ENCODE data around the gene SRA1.
A peak's percentile ranks its signal among the peaks of the same experiment; 100 is the strongest.
"Not testable (repeated sequence)": the region's sequence is repeated elsewhere in the genome, so short reads cannot be mapped to it uniquely, and the experiment has no call there.

SRA1 gene

GRCh38 chr5:140557136-140557805, at the start of gene SRA1:
SRA1 (minus strand) TSS chr5:140557473; CDS start chr5:140557452, 21 bp downstream.
- DNase-seq = peak; percentile 58 to 80

- no peak for DNase-seq
These were observed 49.8 kb upstream of the SRA1 start for GRCh38 chr5:140607031-140607430.

DNA sequence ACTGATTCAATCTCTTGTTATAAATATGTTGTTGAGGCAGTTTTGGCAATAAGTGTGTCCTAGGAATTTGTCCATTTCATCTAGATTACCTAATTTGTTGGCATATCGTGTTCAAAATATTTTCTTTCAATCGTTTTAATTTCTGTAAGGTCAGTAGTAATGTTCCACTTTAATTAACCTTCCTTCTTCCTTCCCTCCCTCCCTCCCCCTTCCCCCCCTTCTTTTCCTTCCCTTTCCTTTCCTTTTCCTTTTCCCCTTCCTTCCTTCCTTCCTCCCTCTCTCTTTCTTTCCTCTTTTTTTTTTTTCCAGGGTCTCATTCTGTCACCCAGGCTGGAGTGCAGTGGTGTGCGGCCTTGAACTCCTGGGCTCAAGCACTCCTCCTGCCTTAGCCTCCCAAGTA, 48.6 kb upstream of the SRA1 start:
- DNase-seq = no peak

GRCh38 chr5:140603734-140604133, 46.5 kb upstream of the SRA1 start:
- DNase-seq = no peak

DNA sequence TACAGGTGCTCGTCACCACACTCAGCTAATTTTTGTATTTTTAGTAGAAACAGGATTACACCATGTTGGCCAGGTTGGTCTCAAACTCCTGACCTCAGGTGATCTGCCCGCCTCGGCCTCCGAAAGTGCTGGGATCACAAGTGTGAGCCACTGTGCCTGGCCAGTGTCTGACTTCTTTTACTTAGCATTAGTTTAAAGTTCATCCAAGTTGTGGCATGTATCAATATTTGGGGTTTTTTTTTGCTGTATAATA, 46.1 kb upstream of the SRA1 start:
- not testable (repeated sequence) for DNase-seq

DNA sequence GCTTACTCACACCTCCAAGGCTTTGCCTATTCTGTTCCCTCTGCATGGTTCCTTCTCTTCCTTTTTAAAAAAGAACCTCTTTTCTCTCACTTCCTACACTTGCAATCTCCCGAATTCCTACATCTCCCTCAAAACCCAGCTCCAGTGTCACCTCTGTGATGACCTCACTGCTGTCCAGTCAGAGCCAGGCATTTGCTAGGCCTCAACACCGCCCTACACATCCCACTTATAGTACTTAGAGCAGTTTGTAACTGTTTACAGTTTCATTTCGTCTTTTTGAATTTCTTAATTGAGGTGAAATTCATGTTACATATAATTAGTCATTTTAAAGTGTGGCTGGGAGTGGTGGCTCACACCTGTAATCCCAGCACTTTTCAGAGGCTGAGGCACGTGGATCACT, 44.9 kb upstream of the SRA1 start:
- DNase-seq = no peak

- no peak for DNase-seq
These were observed 42.8 kb upstream of the SRA1 start for GRCh38 chr5:140600096-140600495.

DNA sequence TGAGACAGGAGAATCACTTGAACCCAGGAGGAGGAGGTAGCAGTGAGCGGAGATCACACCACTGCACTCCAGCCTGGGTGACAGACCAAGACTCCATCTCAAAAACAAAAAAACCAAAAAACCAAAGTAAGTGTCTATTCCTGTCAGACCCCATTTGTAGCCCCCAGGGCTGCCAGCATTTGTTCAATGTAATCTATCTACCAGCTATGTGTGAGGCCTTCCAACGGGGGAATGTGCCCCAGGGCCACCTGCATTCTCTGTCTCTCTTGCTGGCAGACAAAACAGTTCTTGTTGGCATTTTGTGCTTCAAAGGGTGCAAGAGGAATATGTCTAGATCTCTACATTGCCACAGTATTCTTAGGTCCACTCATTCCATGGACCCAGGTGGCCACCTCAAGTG, 41.6 kb upstream of the SRA1 start:
- no peak for DNase-seq

DNA sequence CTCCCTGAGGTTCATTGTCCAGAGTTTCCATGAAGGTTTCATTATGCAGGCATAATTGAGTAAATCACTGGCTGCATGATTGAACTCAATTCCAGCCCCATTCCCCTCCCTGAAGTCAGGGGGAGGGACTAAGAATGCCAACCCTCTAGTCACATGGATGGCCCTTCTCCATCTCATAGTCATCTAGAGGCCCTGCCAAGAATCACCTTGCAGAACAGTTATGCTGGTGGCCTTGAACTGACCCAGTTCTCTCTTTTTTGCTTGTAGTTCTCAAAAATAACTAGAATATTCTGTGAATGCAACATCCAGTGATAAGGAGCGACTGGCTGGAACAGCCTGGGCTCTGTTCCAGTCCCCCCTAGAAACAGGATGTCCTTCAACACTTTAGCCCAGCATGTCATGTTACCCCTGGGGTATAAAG, 39.1 kb upstream of the SRA1 start:
- no peak for DNase-seq

DNA sequence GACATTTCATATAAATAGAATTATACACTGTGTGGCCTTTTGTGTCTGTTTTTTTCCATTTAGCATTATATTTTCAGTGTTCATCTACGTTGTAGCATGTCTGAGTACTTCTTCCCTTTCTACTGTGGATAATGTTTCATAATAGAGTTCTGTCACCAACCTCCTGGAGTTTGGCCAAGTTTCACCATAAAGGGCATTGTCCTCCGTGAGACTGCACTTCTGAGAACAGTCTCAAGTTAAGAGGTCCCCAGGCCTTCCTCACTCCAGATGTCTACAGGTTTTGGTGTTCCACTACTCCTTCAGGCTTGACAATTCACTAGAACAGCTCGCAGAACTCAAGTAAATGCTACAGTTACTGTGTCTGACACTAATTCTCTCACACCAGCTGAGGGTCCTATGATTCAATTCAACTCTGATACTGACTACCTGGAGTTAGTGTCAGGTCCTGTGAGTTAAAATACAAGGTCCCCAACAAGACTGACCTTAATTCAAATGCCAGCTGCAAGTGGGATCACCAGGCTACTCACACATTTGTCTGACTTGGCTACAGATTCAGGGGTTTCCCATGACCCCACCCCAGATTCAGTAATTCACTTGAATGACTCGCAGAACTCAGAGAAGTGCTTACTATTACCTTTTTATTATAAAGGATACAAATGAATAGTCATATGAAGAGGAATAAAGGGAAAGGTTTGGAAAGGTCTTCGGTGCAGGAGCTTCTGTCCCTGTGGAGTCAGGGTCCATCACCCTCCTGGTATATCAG, 38.4 kb upstream of the SRA1 start:
- DNase-seq = peak; percentile 42 to 56

DNA sequence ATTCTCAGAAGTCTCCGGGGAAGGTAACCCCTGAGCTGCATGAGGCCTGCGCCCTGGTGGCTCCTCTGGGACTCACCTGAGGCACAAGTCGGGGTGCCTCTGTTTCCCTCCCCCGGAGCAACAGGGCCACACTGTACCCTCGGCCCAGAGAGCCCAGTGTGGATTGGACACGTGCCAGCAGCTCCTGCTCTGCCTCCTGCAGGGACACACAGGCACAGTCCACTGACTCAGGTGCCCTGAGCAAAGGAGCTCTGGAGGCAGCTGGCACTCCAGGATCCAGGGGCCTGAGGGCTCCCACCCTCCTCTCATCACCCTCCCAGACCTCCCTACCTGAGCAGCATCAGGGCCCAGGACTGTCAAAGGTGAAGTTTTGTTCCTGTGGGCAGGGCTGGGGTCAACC, 36.9 kb upstream of the SRA1 start:
- no peak for DNase-seq

DNA sequence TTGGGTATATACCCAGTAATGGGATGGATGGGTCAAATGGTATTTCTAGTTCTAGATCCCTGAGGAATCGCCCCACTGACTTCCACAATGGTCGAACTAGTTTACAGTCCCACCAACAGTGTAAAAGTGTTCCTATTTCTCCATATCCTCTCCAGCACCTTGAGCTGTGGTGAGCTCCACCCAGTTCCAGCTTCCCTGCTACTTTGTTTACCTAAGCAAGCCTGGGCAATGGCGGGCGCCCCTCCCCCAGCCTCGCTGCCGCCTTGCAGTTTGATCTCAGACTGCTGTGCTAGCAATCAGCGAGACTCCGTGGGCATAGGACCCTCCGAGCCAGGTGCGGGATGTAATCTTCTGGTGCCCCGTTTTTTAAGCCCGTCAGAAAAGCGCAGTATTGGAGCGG, 35.8 kb upstream of the SRA1 start:
- not testable (repeated sequence) for DNase-seq

DNA sequence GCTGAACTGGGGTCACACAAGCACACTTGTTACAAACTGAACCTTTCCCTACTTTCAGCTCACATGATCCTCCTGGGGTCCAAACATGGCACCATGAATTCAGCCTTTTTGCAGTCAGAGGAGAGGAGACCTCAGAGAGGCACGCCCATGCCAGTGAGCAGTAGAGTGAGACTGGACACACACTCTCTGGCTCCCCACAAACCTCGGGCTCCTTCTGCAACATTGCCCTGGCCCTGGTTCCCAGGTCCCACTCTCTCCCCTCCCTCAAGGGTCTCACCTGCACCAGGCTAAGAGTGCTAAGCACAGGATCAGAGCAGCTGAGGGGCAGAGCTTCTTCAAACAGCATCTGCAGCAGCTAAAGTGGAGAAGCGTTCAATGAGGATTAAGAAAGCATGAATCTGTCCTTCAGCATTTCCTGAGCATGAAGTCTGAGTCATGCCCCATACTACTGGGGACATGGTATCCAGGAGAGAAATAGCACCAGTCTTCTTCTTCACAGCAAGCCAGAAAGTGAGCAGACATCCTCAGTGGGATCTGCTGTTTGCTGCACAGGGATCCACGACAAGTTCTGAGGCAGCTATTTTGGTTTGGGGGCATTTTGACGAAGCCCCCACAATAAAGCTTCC, 34.6 kb upstream of the SRA1 start:
- DNase-seq = peak in 1 of 2 donors; percentile 36

- DNase-seq = no peak
These were observed 33.6 kb upstream of the SRA1 start for GRCh38 chr5:140590861-140591260.

DNA sequence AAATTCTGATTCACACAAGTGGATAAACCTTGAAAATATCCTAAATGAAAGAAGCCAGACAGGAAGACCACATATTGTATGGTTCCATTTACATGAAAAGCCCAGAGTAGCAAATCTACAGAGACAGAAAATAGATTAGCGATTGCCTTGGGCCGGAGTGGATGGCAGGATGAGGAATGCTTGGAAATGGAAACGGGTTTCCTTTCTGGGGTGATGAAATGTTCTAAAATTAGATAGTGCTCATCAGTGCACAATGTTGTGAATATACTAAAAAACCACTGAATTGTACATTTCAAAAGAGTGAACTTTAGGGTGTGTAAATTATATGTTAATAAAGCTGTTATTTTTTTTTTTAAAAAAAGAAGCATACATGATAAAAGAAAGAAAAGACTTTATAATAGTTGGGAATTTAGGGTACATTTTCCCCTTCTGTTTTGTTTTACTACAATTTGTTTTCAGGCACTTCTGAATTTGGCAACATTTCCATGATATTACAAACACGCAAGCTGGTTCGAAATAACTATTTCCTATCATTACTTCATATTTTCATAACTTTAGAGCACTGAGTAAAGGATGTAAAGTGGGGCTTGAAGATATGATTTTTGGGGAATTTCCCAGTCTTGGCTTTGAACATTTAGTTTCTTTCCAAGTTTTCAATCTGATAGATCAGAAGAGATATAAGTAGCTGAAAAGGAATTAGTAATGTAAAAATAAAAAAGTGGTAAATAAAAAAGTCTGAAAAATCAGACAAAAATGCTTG, 31.2 kb upstream of the SRA1 start:
- DNase-seq = no peak

- no peak for DNase-seq
These were observed 30.2 kb upstream of the SRA1 start for GRCh38 chr5:140587495-140587894.

GRCh38 chr5:140579188-140579747, 22.0 kb upstream of the SRA1 start:
- DNase-seq = not testable (repeated sequence)

DNA sequence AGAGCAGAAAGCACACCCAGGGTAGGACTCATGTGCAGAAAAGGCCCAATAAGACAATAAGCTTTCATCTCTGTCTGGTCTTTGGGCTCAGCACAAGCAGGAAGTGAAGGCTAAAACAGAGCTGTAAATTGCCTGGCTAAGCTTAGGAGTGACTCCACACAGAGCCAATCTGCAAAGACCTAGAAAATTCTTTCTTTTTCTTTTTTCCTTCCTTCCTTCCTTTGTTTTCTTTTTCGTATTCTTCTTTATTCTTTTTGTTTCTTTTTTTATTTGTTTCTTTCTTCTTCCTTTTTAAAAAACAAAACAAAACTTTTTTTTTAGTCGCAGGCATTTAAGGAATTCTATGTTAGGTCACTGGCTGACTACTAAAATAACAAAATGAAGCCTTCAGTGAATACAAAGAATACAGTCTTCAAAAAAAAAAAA, 19.5 kb upstream of the SRA1 start:
- no peak for DNase-seq

DNA sequence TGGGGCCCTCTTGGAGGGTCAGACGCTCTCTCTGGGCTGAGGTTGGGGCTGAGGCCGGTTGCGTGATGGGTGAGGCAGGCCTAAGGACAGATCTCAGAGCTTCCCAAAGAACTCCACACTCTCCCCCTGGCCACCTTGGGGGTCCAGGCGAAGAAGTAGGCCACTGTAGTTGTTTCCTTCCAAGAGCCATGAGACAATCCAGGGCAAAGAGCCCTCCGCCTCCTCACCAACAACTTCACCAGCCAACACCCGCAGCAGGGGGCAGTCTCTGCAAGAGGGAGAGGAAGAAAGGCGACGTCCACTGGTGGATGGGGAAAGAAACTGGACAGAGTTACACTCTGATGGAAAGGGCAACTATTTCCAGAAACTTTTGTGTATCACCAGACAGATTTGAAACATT, 18.0 kb upstream of the SRA1 start:
- peak; percentile 5 to 10 for DNase-seq

DNA sequence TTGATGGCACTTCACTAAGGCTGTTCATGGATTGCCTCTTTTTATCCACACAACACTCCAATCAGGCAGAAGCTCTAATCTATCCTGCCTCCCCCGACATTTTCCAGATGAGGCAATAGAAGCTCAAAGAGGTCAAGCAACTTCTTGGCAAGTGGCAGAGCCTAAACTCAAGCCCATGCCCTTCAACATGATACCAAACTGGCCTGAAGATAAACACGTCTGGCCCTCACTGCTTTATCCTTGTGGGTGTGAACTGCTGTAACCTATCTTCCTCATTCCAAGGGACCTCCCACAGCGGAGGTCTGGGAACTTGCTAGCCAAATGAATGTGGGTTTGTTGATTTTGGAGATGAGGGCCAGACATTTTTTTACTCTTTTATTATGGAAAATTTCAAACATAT, 16.9 kb upstream of the SRA1 start:
- no peak for DNase-seq

DNA sequence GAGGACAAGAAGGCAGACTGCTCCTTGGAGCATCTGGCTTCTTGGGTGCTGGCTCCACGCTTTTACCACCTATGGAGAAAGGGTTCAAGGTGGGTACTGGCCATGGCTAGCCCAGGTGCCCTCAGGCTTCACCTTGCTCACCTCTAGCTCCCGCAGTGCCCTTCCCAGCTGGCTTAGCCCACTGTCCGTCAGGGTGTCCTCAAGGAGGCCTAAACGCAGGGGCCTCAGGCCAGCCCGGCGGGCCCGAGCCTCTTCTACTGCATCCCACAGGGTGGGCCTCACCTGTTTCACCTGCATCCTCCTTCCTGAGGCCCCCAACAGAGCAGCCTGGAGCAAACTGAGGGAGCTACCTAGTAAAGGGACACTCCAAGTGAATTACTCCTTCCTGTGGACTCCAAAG, 16.4 kb upstream of the SRA1 start:
- no peak for DNase-seq

DNA sequence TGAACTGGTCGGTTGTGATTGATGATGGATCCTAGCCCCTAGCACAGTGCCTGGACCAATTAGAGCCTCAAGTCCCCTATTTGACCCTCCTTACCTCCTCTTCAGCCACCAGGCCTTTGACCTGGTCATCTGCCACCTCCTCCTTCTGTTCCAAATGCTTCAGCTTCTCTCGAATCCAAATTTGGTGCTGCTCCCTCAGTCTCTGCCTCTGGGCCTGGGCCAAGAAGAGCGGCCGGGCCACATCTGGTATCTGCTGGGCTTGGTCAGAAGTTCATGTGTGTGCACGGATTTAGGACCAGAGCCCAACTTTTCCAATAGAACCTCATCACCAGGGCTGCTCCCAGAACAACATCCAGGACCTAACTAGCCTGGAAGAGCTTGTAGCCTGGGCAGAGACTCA, 13.8 kb upstream of the SRA1 start:
- no peak for DNase-seq

DNA sequence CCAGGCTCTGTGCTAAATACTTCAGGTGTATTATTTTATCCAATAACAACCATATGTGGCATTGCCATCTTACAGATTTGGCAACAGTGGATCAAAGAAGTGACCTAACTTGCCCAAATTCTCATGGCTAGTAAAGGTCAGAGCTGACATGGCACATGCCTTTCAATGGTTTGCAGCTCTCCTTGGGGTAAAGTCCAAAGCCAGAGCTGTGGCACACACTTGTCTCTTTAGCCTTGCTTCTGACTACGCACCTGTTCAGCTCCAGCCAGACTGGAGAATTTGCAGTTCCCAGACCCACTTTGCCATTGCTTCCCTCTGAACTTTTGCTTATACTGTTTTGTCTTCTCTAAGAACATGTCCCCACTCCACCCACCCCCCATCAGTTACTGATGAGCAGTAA, 13.2 kb upstream of the SRA1 start:
- no peak for DNase-seq

Measured in bone marrow (tissue), 2 donors.